Trophoblast cell (in vitro differentiated cells and primary cell): Measurements from ENCODE around the gene ANKS1B.

Experiments used
- DNase-seq, 2 donors: peaks; one replicate each; pipeline ENCODE4 v3.0.0-alpha.2; 2016
- H2AFZ ChIP-seq: 2 replicates; pipeline ENCODE4 v1.6.1; 2013; ENCODE audit warnings: low read length, moderate library complexity, mild to moderate bottlenecking; ENCODE audit not compliant: insufficient read depth, poor library complexity
- H2AK5ac ChIP-seq: 2 replicates; pipeline ENCODE4 v1.6.1; 2013; ENCODE audit warnings: mild to moderate bottlenecking, low read length
- H2BK120ac ChIP-seq: 2 replicates; pipeline ENCODE4 v1.6.1; 2013; ENCODE audit warnings: low read length, mild to moderate bottlenecking, moderate library complexity; ENCODE audit not compliant: insufficient read depth, poor library complexity
- H2BK12ac ChIP-seq: 2 replicates; pipeline ENCODE4 v1.6.1; 2013; ENCODE audit warnings: mild to moderate bottlenecking, low read length, moderate library complexity
- H2BK5ac ChIP-seq: 2 replicates; pipeline ENCODE4 v1.6.1; 2013; ENCODE audit warnings: low read length, low read depth, moderate library complexity, mild to moderate bottlenecking; ENCODE audit not compliant: poor library complexity
- H3K14ac ChIP-seq: 2 replicates; pipeline ENCODE4 v1.6.1; 2013; ENCODE audit warnings: mild to moderate bottlenecking, low read length
- H3K18ac ChIP-seq: 2 replicates; pipeline ENCODE4 v1.6.1; 2013; ENCODE audit warnings: mild to moderate bottlenecking, low read length
- H3K23ac ChIP-seq: 2 replicates; pipeline ENCODE4 v1.6.1; 2013; ENCODE audit warnings: low read length
- H3K27ac ChIP-seq: 2 replicates; pipeline ENCODE4 v1.5.1; 2013; ENCODE audit warnings: low read depth, mild to moderate bottlenecking, inconsistent platforms, low read length, moderate library complexity
- H3K27me3 ChIP-seq: 2 replicates; pipeline ENCODE4 v1.6.1; 2013; ENCODE audit warnings: inconsistent platforms, mild to moderate bottlenecking, low read length, moderate library complexity; ENCODE audit not compliant: insufficient read depth
- H3K36me3 ChIP-seq, 2 experiments: 1 replicate in 1 of 2; 2 replicates in 1 of 2; pipeline ENCODE4 v1.6.1; 2013; ENCODE audit warnings: low read length in 2 of 2, mild to moderate bottlenecking in 2 of 2, moderate library complexity in 1 of 2; ENCODE audit not compliant: insufficient read depth in 2 of 2, control insufficient read depth in 1 of 2
- H3K4ac ChIP-seq: 2 replicates; pipeline ENCODE4 v1.6.1; 2013; ENCODE audit warnings: low read depth, mild to moderate bottlenecking, low read length, moderate library complexity
- H3K4me1 ChIP-seq, 2 experiments: 1 replicate in 1 of 2; 2 replicates in 1 of 2; pipeline ENCODE4 v1.6.1; 2013; ENCODE audit warnings: low read length in 2 of 2, mild to moderate bottlenecking in 2 of 2, moderate library complexity in 1 of 2; ENCODE audit not compliant: insufficient read depth in 2 of 2, control insufficient read depth in 1 of 2
- H3K4me2 ChIP-seq: 2 replicates; pipeline ENCODE4 v1.6.1; 2013; ENCODE audit warnings: inconsistent platforms, mild to moderate bottlenecking, low read length, moderate library complexity
- H3K4me3 ChIP-seq: 2 replicates; pipeline ENCODE4 v1.5.1; 2013; ENCODE audit warnings: mild to moderate bottlenecking, low read depth, low read length, inconsistent platforms
- H3K79me1 ChIP-seq: one replicate; pipeline ENCODE4 v1.6.1; 2013; ENCODE audit warnings: low read length
- H3K79me2 ChIP-seq: 2 replicates; pipeline ENCODE4 v1.6.1; 2013; ENCODE audit warnings: low read length, mild to moderate bottlenecking; ENCODE audit not compliant: control insufficient read depth, insufficient read depth, poor library complexity
- H3K9ac ChIP-seq: 2 replicates; pipeline ENCODE4 v1.6.1; 2013; ENCODE audit warnings: mild to moderate bottlenecking, low read length
- H3K9me3 ChIP-seq: 2 replicates; pipeline ENCODE4 v1.6.1; 2013; ENCODE audit warnings: low read depth, mild to moderate bottlenecking, control low read depth, inconsistent platforms, low read length; ENCODE audit not compliant: insufficient read depth
- H4K12ac ChIP-seq: 2 replicates; pipeline ENCODE4 v1.6.1; 2013; ENCODE audit warnings: low read depth, mild to moderate bottlenecking, low read length, moderate library complexity
- H4K8ac ChIP-seq: 2 replicates; pipeline ENCODE4 v1.6.1; 2013; ENCODE audit warnings: low read depth, mild to moderate bottlenecking, low read length, moderate library complexity
- H4K91ac ChIP-seq: one replicate; pipeline ENCODE4 v1.6.1; 2013; ENCODE audit warnings: low read depth, mild to moderate bottlenecking, low read length, moderate library complexity
- WGBS: extraction: QIAGEN DNeasy Blood & Tissue Kit; methylation state at CpG from one replicate; pipeline ENCODE4 v1.1.7; 2013; ENCODE audit warnings: missing lambda C conversion rate; ENCODE audit not compliant: insufficient read length, insufficient coverage; ENCODE audit errors: extremely low coverage; 5-methylcytosine and 5-hydroxymethylcytosine counted together

ANKS1B gene

DNA sequence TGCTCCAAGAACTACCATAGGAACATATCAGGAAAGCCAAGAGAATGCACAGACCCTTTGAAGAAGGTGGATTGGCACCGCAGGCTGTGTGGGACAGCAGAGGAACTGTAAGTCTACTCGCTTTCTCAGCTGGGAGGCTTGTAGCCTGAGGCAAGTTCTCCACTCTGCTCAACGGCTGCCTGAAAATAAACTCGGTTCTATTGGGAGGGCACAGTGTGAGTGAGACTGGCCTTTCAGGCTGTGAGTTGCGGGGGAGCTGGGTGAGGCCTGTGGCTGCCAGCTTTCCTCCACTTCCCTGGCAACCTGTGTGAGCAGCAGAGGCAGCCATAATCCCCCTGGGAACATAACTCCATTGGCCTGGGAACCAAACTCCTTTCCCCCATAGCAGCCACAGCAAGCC, 132.1 kb downstream of the ANKS1B start:
- Histone ChIP-seq H3K79me1 (no peaks in the 10 kb centered on the region), H2BK12ac (no peak overlapping the region), H2BK5ac (no peak overlapping the region), H3K4me3 (no peak overlapping the region), H3K27ac (no peak overlapping the region), H4K12ac (no peak overlapping the region), H3K4me2 (no peak overlapping the region), H3K4me1 (peaks cover 2 to 6% of the 10 kb centered on the region in 2 experiments), H3K9me3 (no peaks in the 10 kb centered on the region), H2BK120ac (no peak overlapping the region), H2AK5ac (no peak overlapping the region), H4K8ac (no peak overlapping the region), H3K9ac (no peak overlapping the region), H3K14ac (no peak overlapping the region), H2AFZ (no peak overlapping the region), H3K79me2 (no peaks in the 10 kb centered on the region), H3K4ac (no peak overlapping the region), H3K27me3 (no peaks in the 10 kb centered on the region), H3K36me3 (no peaks in the 10 kb centered on the region), H3K23ac (no peak overlapping the region), H3K18ac (no peak overlapping the region), H4K91ac (no peak overlapping the region)
- peak in 1 of 2 donors; percentile 12 for DNase-seq
- WGBS: no CpG with 5 or more reads among the region's 5 CpGs

GRCh38 chr12:99847936-99848335, 136.8 kb downstream of the ANKS1B start:
- no peak overlapping the region for H2BK120ac ChIP-seq
- H3K36me3 ChIP-seq: no peaks in the 10 kb centered on the region
- H2BK12ac ChIP-seq: no peak overlapping the region
- no peaks in the 10 kb centered on the region for H3K27me3 ChIP-seq
- H2BK5ac ChIP-seq: no peak overlapping the region
- no peak overlapping the region for H3K4me2 ChIP-seq
- no peak overlapping the region for H3K23ac ChIP-seq
- H3K9me3 ChIP-seq: no peaks in the 10 kb centered on the region
- H4K12ac ChIP-seq: no peak overlapping the region
- no peak overlapping the region for H2AK5ac ChIP-seq
- peak in 1 of 2 donors; percentile 24 for DNase-seq
- no peak overlapping the region for H3K4me3 ChIP-seq
- no peak overlapping the region for H4K91ac ChIP-seq
- H3K9ac ChIP-seq: no peak overlapping the region
- peaks cover 2 to 8% of the 10 kb centered on the region in 2 experiments for H3K4me1 ChIP-seq
- no peak overlapping the region for H3K27ac ChIP-seq
- H3K79me1 ChIP-seq: no peaks in the 10 kb centered on the region
- no peak overlapping the region for H3K18ac ChIP-seq
- H2AFZ ChIP-seq: no peak overlapping the region
- H3K4ac ChIP-seq: no peak overlapping the region
- no peak overlapping the region for H4K8ac ChIP-seq
- H3K79me2 ChIP-seq: no peaks in the 10 kb centered on the region
- no peak overlapping the region for H3K14ac ChIP-seq

GRCh38 chr12:99834710-99835109, 150.0 kb downstream of the ANKS1B start:
- H2AFZ ChIP-seq: no peak overlapping the region
- no peak overlapping the region for H4K12ac ChIP-seq
- no peaks in the 10 kb centered on the region for H3K79me2 ChIP-seq
- H3K4me2 ChIP-seq: no peak overlapping the region
- H3K9me3 ChIP-seq: no peaks in the 10 kb centered on the region
- H3K14ac ChIP-seq: no peak overlapping the region
- no peaks in the 10 kb centered on the region for H3K27me3 ChIP-seq
- no peak overlapping the region for H4K8ac ChIP-seq
- H3K36me3 ChIP-seq: no peaks in the 10 kb centered on the region
- no peak overlapping the region for H2AK5ac ChIP-seq
- WGBS: no CpG with 5 or more reads among the region's 2 CpGs
- no peak overlapping the region for H3K27ac ChIP-seq
- no peak overlapping the region for H4K91ac ChIP-seq
- H3K23ac ChIP-seq: no peak overlapping the region
- no peaks in the 10 kb centered on the region for H3K79me1 ChIP-seq
- no peak overlapping the region for H2BK120ac ChIP-seq
- no peak overlapping the region for H3K4me3 ChIP-seq
- H2BK12ac ChIP-seq: no peak overlapping the region
- H3K9ac ChIP-seq: no peak overlapping the region
- no peaks in the 10 kb centered on the region for H3K4me1 ChIP-seq
- H3K18ac ChIP-seq: no peak overlapping the region
- DNase-seq: peak in 1 of 2 donors; percentile 40
- H3K4ac ChIP-seq: no peak overlapping the region
- no peak overlapping the region for H2BK5ac ChIP-seq

- no peak overlapping the region for H2BK120ac ChIP-seq
- no peak overlapping the region for H2AK5ac ChIP-seq
- no peak overlapping the region for H4K8ac ChIP-seq
- no peak overlapping the region for H3K4me3 ChIP-seq
- no peak overlapping the region for H2BK12ac ChIP-seq
- H3K79me2 ChIP-seq: no peaks in the 10 kb centered on the region
- H2BK5ac ChIP-seq: no peak overlapping the region
- H2AFZ ChIP-seq: no peak overlapping the region
- no peaks in the 10 kb centered on the region for H3K9me3 ChIP-seq
- no peak overlapping the region for H4K91ac ChIP-seq
- H3K79me1 ChIP-seq: no peaks in the 10 kb centered on the region
- H3K9ac ChIP-seq: no peak overlapping the region
- no peak overlapping the region for H3K4ac ChIP-seq
- no CpG with 5 or more reads among the region's 1 CpG for WGBS
- H3K27me3 ChIP-seq: no peaks in the 10 kb centered on the region
- H3K23ac ChIP-seq: no peak overlapping the region
- no peak overlapping the region for H4K12ac ChIP-seq
- H3K4me1 ChIP-seq: no peaks in the 10 kb centered on the region
- DNase-seq: no peak
- H3K36me3 ChIP-seq: no peaks in the 10 kb centered on the region
- no peak overlapping the region for H3K18ac ChIP-seq
- H3K4me2 ChIP-seq: no peak overlapping the region
- H3K27ac ChIP-seq: no peak overlapping the region
- no peak overlapping the region for H3K14ac ChIP-seq
These were observed 151.3 kb downstream of the ANKS1B start for GRCh38 chr12:99833397-99833796.
